HepG2 (cell line): ENCODE measurements around the gene HAPLN1. TPM values are rescaled to one million over a fixed set of nuclear protein-coding genes. Genes with fewer than 3 reads are reported as not detected.

Experiments used
- ATAC-seq: fragments of 200-7000 bp; cut with Tn5 transposase; 3 replicates; pipeline ENCODE4 v1.9.1; 2020; ENCODE audit warnings: mild to moderate bottlenecking, moderate library complexity
- BruUV-seq: library from RNA; stranded (reverse); fragments of 400-500 nt; replicated peaks from 2 replicates; lab custom pipeline; 2021; lab: Mats Ljungman, UMichigan
- CTCF ChIA-PET: fragments of 300-600 bp; formaldehyde crosslinking; extraction: SDS; loops from one replicate; lab custom pipeline; 2021; ENCODE audit warnings: low total read pairs, inconsistent platforms, low intra/inter-chr PET ratio; lab: Yijun Ruan, JAX
- POLR2A ChIA-PET: fragments of 350-600 bp; sonication (Branson Sonifier 250); formaldehyde crosslinking; loops from one replicate; lab custom pipeline; 2020; ENCODE audit warnings: antibody characterized with exemption, inconsistent platforms; lab: Yijun Ruan, JAX
- DNase-seq: peaks from one replicate; pipeline ENCODE4 v3.0.0-alpha.2; 2015; ENCODE audit warnings: low spot score
- FAIRE-seq: peaks from 3 replicates; lab custom pipeline; 2011; peaks lifted over from hg19 to GRCh38; lab: Jason Lieb, UNC
- H2AFZ ChIP-seq: one replicate; pipeline ENCODE4 v1.6.1; 2011; ENCODE audit warnings: low read length, inconsistent platforms
- H3K27ac ChIP-seq: fragments of 300-600 bp; 3 replicates; pipeline ENCODE4 v1.8.0; 2011; ENCODE audit warnings: mixed run types, mild to moderate bottlenecking, mixed read lengths, low read length, inconsistent platforms; ENCODE audit not compliant: insufficient read depth; ENCODE audit errors: extremely low read length
- H3K27me3 ChIP-seq, 2 experiments: fragments of 200-600 bp in 1 of 2; 2 replicates in 1 of 2; 3 replicates in 1 of 2; pipeline versions ENCODE4 v1.6.0 to v1.8.0; 2011; ENCODE audit warnings: low read length in 2 of 2, mild to moderate bottlenecking in 2 of 2, moderate library complexity in 2 of 2, inconsistent platforms in 1 of 2; ENCODE audit not compliant: insufficient read depth in 2 of 2, control insufficient read depth in 1 of 2
- H3K36me3 ChIP-seq, 2 experiments: fragments of 200-600 bp in 1 of 2; replicated peaks in 1 of 2; 2 replicates in 1 of 2; 3 replicates in 1 of 2; pipeline versions ENCODE4 v1.5.1 to v1.8.0; 2011; ENCODE audit warnings: low read length in 2 of 2, inconsistent platforms in 1 of 2; ENCODE audit not compliant: insufficient read depth in 2 of 2, control insufficient read depth in 1 of 2
- H3K4me1 ChIP-seq: 2 replicates; pipeline ENCODE4 v1.5.1; 2012; ENCODE audit warnings: low read length, inconsistent platforms; ENCODE audit not compliant: insufficient read depth
- H3K4me2 ChIP-seq: 2 replicates; pipeline ENCODE4 v1.6.0; 2011; ENCODE audit warnings: low read depth, low read length, inconsistent platforms
- H3K4me3 ChIP-seq, 3 experiments: fragments of 200-600 bp in 1 of 3; sonication (generic), shearing (Covaris generic) in 1 of 3; replicated peaks in 1 of 3; 2 replicates each; pipeline ENCODE4 v1.5.1; 2011 to 2016; ENCODE audit warnings: low read length in 3 of 3, inconsistent platforms in 2 of 3, low read depth in 2 of 3, mild to moderate bottlenecking in 2 of 3, control low read depth in 1 of 3, mixed read lengths in 1 of 3; ENCODE audit not compliant: insufficient read depth in 1 of 3
- H3K79me2 ChIP-seq: one replicate; pipeline ENCODE4 v1.6.1; 2011; ENCODE audit warnings: low read length, inconsistent platforms; ENCODE audit not compliant: insufficient read depth
- H3K9ac ChIP-seq: 2 replicates; pipeline ENCODE4 v1.6.0; 2011; ENCODE audit warnings: mild to moderate bottlenecking, low read depth, low read length, inconsistent platforms; ENCODE audit not compliant: insufficient read depth
- H3K9me3 ChIP-seq: 2 replicates; pipeline ENCODE4 v1.5.1; 2012; ENCODE audit warnings: mild to moderate bottlenecking, low read length
- H4K20me1 ChIP-seq: 2 replicates; pipeline ENCODE4 v1.6.0; 2011; ENCODE audit warnings: inconsistent platforms, mild to moderate bottlenecking, low read length, moderate library complexity; ENCODE audit not compliant: insufficient read depth
- ADNP ChIP-seq: sonication (generic); formaldehyde crosslinking; IDR thresholded peaks from 2 replicates; pipeline ENCODE4 v1.4.0; 2020; ENCODE audit warnings: missing genetic modification reagents
- ARHGAP35 ChIP-seq: sonication (generic); formaldehyde crosslinking; IDR thresholded peaks from 2 replicates; pipeline ENCODE4 v1.9.0; 2022; ENCODE audit warnings: mild to moderate bottlenecking, inconsistent platforms, moderate library complexity, missing genetic modification reagents, borderline replicate concordance
- ATF5 ChIP-seq: sonication (generic); formaldehyde crosslinking; IDR thresholded peaks from 2 replicates; pipeline ENCODE4 v1.4.0; 2020; ENCODE audit warnings: mild to moderate bottlenecking, low read depth, missing genetic modification reagents
- E2F5 ChIP-seq: sonication (generic); formaldehyde crosslinking; conservative IDR thresholded peaks from 2 replicates; pipeline ENCODE4 v1.4.0; 2020; ENCODE audit warnings: missing genetic modification reagents
- GLI4 ChIP-seq: sonication (generic); formaldehyde crosslinking; IDR thresholded peaks from 2 replicates; pipeline ENCODE4 v1.5.1; 2020; ENCODE audit warnings: missing genetic modification reagents, mild to moderate bottlenecking, moderate library complexity, borderline replicate concordance
- HOMEZ ChIP-seq: IDR thresholded peaks from 2 replicates; pipeline ENCODE4 v1.6.1; 2016; ENCODE audit warnings: low read depth
- JUND ChIP-seq: sonication (generic); formaldehyde crosslinking; IDR thresholded peaks from 2 replicates; pipeline ENCODE4 v1.8.0; 2022; ENCODE audit warnings: mild to moderate bottlenecking, missing genetic modification reagents
- KMT2A ChIP-seq: sonication (generic); formaldehyde crosslinking; IDR thresholded peaks from 2 replicates; pipeline ENCODE4 v1.4.0; 2020; ENCODE audit warnings: missing genetic modification reagents
- MXI1 ChIP-seq: IDR thresholded peaks from 3 replicates; pipeline ENCODE4 v1.6.1; 2012; ENCODE audit warnings: low read depth, low read length, inconsistent platforms, borderline replicate concordance
- NFE2 ChIP-seq: sonication (generic); formaldehyde crosslinking; IDR thresholded peaks from 2 replicates; pipeline ENCODE4 v1.4.0; 2020; ENCODE audit warnings: missing genetic modification reagents
- ZBTB44 ChIP-seq: sonication (generic); formaldehyde crosslinking; IDR thresholded peaks from 2 replicates; pipeline ENCODE4 v1.4.0; 2020; ENCODE audit warnings: missing genetic modification reagents
- ZMYM2 ChIP-seq: sonication (generic); formaldehyde crosslinking; IDR thresholded peaks from 2 replicates; pipeline ENCODE4 v1.8.0; 2022; ENCODE audit warnings: mild to moderate bottlenecking, missing genetic modification reagents
- ZNF10 ChIP-seq: sonication (generic); formaldehyde crosslinking; IDR thresholded peaks from 2 replicates; pipeline ENCODE4 v1.4.0; 2020; ENCODE audit warnings: mild to moderate bottlenecking, low read depth, missing genetic modification reagents, borderline replicate concordance
- ZNF136 ChIP-seq: sonication (generic); formaldehyde crosslinking; IDR thresholded peaks from 2 replicates; pipeline ENCODE4 v1.8.1; 2022; ENCODE audit warnings: low read depth, mild to moderate bottlenecking, moderate library complexity, missing genetic modification reagents
- ZNF34 ChIP-seq: sonication (generic); formaldehyde crosslinking; IDR thresholded peaks from 2 replicates; pipeline ENCODE4 v1.4.0; 2020; ENCODE audit warnings: mild to moderate bottlenecking, missing genetic modification reagents, borderline replicate concordance
- ZNF660 ChIP-seq: sonication (generic); formaldehyde crosslinking; IDR thresholded peaks from 2 replicates; pipeline ENCODE4 v1.5.1; 2020; ENCODE audit warnings: mild to moderate bottlenecking, low read depth, missing genetic modification reagents, borderline replicate concordance
- WGBS: methylation state at CpG from one replicate; pipeline ENCODE4 v1.1.6; 2017; ENCODE audit warnings: low lambda C conversion rate; 5-methylcytosine and 5-hydroxymethylcytosine counted together
- in situ Hi-C: cut with HindIII; loops from 2 replicates; pipeline ENCODE4 v1.10.0; 2017; ENCODE audit warnings: low pct_unique_long_range_greater_than_20kb; ENCODE audit not compliant: extremely low pct_ligation_motif_present
- intact Hi-C: fragments of 100-400 bp; cut with micrococcal nuclease; formaldehyde crosslinking; loops from one replicate; pipeline ENCODE4 v1.10.0; 2022; ENCODE audit not compliant: unreplicated experiment
- polyA plus RNA-seq, 8 experiments: library from polyadenylated mRNA; depleted of rRNA in 3 of 8; stranded (reverse) in 7 of 8; unstranded in 1 of 8; fragments of >200 nt; fragmentation: Illumina TruSeq in 4 of 8; extraction: Trizol in 4 of 8; gene quantifications; 2 replicates each; pipeline versions ENCODE4 v1.2.1 to v1.2.3, GENCODE V29; 2011 to 2016; ENCODE audit warnings: low read depth in 4 of 8, missing spikeins in 1 of 8, mixed read lengths in 1 of 8; ENCODE audit not compliant: insufficient read depth in 1 of 8
- total RNA-seq, 5 experiments: library from RNA; depleted of rRNA; stranded (reverse); fragments of >200 nt; fragmentation: Illumina TruSeq; extraction: Trizol; gene quantifications; 2 replicates each; pipeline ENCODE4 v1.2.3, GENCODE V29; 2016; ENCODE audit warnings: low read depth in 1 of 5

HAPLN1 gene
- total and polyA plus RNA-seq, 2 of the 13 experiments (the other 11 are each of a cell fraction or from before 2014, with no cell fraction given) = not detected

GRCh38 chr5:83641946-83642345 is 78.7 kb downstream of the HAPLN1 start (continued):
- TF ChIP-seq ZNF34 (CRISPR knock-in tag) (no peak), ARHGAP35 (CRISPR knock-in tag) (no peak), NFE2 (CRISPR knock-in tag) (no peak), ZNF10 (CRISPR knock-in tag) (no peak), ADNP (CRISPR knock-in tag) (no peak), GLI4 (CRISPR knock-in tag) (no peak), JUND (CRISPR knock-in tag) (no peak), ZNF660 (no peak), ZMYM2 (no peak), E2F5 (no peak)

- Histone ChIP-seq H3K27ac (no peak overlapping the region), H3K4me2 (no peak overlapping the region), H3K27me3 (no peaks in the 10 kb centered on the region), H3K9ac (no peak overlapping the region), H3K36me3 (no peaks in the 10 kb centered on the region), H3K4me3 (no peak overlapping the region), H3K79me2 (no peaks in the 10 kb centered on the region), H4K20me1 (no peaks in the 10 kb centered on the region), H3K9me3 (no peaks in the 10 kb centered on the region), H2AFZ (no peak overlapping the region), H3K4me1 (no peaks in the 10 kb centered on the region)
- intact Hi-C loops = no loop called here
- ATAC-seq = no peak
- ChIA-PET CTCF (no interaction called here), POLR2A (no interaction called here)
- no TSS peak for BruUV-seq
- in situ Hi-C loops = no loop called here
- no peak for FAIRE-seq
- DNase-seq = no peak
- WGBS = 44% methylated on average over 1 of the region's 1 CpG
- no peak for TF ChIP-seq MXI1
- TF ChIP-seq ZBTB44 (CRISPR knock-in tag) = no peak
- no peak for TF ChIP-seq ATF5 (CRISPR knock-in tag)
- no peak for TF ChIP-seq ZNF136 (CRISPR knock-in tag)
- TF ChIP-seq KMT2A = no peak
- no peak for TF ChIP-seq HOMEZ (CRISPR knock-in tag)
These were observed 80.7 kb downstream of the HAPLN1 start for GRCh38 chr5:83639911-83640310.
